ENCODE data around the gene TRIO.

The TRIO gene

DNA sequence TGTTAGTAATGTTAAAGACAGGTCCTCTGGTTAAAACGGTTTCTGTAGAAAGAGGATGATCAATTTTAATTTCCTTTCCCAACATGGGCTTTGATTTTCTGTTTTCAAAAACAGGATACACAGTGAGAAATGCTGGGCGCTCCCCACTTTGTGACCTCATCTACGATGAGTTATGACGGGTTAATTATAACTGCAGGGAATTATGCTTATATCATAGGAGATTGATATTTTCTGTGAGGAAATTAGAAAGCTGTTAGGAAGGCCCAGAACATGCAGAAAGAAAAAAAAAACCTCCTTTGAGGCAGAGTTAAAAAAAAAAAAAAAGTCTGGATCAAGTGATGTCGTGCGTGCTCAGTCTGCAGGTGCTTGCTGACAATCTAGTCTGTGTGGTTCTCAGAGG lies 261.6 kb downstream of the TRIO start:
- FAIRE-seq: no peak

DNA sequence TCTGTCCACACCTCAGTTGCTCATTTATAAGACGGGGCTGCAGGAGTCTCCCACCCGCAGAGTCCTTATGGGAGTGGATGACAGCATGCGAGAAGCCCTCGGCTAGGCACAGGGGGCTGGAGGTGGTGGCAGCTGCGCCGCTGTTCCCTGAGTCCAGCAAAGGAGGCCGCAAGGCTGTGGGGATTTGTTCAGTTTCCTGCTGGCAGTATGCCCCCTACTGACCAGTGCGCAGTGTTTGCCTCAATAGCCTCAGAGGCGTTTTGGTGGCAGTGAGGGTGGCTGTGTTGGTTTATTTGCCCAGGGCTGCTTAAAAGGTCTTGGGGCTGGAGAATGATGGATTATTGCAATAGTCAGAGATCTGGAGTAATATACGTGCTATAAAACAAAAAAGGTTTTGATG lies 262.1 kb downstream of the TRIO start:
- no peak for FAIRE-seq

DNA sequence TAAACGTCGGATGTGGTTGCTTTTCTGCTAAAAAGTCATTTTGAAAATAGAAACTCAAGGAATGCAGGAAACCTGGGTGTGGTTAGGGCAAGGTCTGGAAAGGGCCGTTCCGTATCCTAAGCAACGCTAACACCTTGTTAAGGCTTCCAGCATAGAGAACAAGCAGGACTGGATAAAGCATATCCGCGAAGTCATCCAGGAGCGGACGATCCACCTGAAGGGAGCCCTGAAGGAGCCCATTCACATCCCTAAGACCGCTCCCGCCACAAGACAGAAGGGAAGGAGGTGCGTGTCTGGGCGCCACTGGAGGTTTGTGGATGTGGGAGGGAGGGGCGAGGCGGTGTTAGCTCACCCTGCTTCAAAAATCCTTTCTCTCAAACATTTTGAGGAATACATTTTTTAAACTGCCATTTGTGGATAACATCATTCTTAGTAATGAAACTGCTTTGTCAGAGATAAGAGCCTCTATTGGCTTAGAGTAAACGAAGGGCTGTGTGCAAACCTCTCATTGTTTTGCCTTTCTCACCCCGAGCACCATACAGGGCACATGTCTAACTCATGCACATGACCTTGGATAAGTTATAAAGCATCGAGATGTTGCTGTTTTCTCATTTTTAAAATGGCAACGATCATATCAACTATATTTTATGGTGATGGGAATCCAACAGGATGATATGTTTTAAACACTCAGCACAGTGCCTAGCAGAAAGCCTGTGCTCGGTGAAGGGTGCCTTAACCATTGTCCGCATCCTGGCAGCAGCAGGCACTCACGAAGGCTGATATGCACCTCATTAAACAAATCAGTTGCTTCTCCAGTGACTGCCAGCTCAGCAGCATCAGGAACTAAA lies 262.8 kb downstream of the TRIO start:
- no peak for FAIRE-seq

DNA sequence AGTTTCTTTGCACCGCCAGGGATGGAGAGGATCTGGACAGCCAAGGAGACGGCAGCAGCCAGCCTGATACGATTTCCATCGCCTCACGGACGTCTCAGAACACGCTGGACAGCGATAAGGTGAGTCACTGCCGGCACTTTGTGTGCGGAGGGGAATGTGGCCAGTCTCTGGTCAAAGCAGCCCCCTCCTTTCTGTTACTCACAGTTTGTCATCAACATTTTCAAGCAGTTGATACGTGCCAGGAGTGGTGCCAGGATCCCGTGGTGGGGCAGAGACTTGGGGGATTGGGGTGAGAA lies 263.4 kb downstream of the TRIO start:
- no peak for FAIRE-seq

DNA sequence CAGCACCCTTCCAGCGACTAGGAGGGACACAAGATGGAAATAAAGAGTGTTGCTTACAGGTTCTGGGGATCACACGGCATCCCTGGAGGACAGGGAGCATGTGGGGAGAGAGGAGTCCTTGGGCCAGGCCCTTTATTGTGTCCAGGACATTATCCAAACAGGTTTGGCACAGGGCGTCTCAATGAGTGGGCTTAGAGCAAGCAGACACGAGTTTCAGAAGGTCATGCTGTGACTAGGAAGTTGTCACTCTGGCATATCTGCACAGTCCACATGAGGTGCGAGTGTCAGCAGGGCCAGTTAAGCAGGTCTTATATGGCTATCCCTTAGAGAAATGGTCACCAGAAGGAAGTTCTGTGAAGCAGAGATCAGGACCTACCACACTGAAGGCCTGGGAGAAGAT lies 263.9 kb downstream of the TRIO start:
- no peak for FAIRE-seq

DNA sequence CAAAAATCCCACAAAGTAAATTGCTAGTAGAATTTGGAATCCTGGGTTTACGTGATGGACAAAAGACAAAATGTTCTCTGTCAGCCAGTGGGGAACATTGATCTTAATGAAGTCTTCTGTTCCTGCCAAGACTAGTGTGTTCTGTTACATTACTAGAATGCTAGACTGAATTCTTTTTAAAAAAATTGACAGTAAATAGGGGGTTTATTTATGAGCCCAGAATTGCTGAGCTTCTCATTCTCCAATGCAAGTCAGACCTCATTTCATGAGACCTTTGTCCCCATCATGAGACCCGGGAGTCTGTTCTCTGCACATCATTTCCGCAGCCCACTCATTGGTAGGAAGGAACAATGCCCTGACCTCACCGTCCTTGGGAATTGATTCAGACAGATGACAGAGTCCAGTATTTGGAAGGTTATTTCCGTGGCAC lies 264.6 kb downstream of the TRIO start:
- peak; percentile 14 for FAIRE-seq

DNA sequence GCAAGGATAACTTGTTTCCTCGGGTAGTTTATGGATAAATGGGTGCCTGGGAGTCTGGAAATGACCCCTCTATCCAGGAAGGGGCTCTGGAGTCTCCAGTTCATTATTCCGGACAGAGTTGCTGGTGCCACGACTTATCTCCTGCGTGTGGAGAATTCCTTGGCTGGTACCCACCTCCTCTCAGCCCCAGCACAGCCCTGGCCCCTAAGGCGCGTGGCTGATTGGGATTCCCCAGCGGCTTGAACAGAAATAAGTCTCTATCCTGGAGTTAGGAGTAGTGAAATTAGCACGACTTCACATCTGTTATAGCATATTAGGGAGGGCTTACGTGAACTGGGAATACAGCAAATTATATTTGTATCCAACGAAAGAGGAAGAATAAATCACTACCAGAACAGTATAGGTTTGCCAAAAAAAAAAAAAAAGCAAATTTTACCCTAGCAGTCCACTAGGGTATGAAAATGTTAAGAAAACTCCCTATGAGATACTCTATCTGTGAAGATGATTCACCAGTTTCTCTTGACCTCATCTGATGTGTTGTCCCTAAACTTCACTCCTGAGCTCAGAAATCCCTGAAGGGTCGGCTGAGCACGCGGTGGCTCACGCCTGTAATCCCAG lies 265.9 kb downstream of the TRIO start:
- FAIRE-seq: no peak

DNA sequence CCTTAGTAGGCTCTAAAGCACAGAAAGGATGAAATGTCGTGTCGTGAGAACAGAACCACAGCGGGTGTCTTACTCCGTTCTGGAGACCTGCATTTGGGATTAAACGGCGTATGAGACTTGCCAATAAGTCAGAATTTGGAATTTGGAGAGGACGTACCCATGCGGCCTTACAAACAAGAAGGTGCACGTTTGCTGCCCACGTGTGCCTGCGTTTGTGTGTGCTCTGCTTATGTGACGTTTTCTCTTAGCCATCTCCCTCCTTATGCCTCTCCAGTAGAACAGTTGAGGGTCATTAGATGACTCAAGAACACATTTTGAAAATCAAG lies 266.9 kb downstream of the TRIO start:
- FAIRE-seq: no peak

DNA sequence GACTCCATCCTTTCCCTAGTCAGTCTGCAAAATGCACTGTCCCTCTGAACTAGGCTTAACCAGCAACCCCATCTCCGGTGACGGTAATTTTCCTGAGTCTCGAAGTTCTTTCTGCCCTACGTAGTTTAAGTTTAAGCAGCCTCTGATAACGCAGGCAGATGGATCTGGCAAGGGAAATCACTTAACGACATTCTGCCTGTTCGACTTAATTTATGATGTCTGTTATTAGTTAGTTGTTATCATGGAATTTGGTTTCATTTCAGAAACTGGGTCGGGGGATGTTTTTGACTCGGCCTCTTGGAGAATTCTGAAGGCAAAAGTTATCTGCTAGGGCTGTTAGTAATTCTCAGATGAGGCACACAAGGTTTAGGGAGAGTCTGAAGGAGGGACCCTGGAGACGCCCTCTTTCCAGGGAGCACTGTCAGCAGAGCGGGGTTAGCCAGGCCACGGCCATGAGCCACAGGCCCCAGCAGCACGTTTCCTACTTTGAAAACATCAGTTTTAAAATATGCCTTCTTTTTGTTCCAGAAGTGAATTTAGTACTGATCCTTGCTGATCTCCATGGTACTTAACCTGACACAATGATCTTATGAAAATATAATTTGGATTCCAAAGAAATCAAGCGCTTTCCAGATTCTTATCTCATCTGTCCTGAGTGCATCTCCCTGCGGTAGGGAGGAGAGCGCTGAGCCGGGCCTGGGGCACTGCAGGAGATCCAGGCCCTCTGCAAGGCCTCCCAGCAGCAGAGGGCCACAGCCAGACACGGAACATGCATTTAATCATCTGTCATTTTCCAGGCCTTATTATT lies 267.5 kb downstream of the TRIO start:
- FAIRE-seq: peak; percentile 43

DNA sequence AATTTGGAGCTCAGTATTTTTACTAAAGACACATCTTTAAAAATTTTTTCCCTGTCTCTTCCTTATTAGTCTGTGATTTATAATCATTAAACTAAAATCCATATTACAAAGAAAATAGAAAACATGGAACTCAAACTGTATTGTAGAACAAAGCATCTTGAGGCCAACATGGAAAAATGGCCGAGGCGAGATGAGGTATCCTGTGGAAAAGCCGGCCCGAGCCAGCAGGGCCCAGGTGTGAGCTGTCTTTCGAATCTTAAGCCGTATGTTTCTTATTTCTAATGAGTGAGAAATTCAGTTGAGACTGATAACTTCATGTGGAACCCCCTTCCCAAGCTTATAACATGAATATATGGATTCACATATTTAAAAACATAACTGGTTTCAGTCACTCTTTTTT lies 268.1 kb downstream of the TRIO start:
- no peak for FAIRE-seq

DNA sequence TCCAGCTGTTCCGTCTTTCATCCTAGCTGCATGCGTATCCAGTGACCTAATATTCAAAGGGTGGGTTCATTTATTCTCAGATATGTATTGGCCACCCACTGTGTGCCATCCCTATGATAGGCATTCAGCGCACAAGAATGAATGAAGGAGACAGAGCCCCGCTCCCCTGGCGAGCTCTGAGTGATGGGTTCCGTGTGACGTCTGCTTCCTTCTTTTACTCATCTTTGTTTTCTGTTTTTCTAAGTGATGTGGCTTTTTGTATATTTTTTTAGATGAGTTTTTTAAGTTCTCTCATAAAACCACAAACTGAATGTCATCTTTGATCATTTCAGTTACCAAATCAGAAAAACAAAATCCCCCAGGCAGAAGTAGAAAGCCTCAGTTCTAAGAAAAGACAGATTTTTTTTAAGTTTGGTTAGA lies 270.2 kb downstream of the TRIO start:
- FAIRE-seq: no peak

DNA sequence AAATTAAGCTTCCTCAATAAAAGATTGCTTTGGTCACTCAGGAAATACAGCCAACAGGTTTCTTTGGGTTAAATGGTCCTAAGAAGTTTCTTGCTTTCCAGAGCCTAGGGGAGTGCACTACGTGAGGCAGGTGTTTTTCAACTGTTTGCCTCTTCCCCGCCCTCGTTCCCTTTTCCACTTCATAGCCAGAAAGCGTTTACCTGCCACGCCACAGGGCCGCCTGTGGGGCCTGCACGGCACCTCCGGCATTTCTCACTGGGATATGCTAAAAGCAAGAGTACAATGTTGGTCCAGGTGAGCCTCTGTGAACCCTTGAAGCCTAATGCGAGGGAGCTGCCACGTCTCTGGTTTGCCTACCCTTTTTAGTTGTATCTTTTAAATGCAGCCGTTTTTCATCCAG lies 270.9 kb downstream of the TRIO start:
- no peak for FAIRE-seq

DNA sequence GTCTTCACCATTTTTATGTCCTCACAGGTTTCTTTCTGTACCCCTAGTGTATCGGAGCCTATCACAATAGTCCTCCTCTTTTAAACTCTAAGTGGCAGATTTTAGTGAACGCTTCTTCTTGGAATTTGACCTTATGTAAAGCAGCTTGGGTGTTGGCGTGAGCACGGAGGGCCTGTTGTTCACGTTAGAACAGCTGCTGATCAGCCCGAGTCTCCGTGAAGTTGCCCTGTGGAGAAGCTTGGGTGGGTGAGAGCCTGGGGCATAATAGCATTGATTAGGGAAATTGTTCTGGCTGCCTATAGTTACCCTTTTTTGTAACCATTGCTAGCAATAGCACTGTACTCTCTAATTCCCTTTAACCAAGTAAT lies 271.5 kb downstream of the TRIO start:
- no peak for FAIRE-seq

DNA sequence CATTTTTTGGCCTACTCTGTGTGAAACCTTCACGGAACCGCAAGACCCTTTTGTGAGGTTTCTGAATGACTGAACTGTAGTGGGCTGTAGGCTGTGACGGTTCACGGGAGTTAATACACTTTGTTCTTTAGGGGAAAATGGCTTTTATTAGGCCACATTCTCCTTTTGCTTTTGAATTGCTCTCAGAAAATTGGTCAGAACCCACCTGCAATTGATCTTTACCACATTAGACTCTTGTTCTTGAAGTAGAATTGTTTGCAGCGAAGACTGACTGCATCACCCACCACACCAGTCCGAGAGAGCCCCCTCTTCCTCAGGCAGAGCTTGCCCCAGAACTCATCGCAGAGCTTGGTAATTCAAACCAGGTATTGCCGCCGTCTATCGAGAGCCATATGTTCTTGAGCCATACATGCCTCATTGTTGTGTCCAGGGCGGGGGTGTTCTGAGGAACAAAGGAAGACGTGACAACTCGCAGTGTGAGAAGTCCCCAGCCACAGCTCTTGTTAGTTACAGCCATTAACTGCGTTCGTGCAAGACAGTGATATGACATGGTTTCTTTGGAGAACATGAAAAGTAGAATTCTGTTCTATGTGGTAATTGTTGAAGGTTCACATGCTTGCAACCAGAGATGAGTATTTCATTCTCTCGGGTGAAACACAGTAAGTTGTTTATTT lies 272.0 kb downstream of the TRIO start:
- no peak for FAIRE-seq

DNA sequence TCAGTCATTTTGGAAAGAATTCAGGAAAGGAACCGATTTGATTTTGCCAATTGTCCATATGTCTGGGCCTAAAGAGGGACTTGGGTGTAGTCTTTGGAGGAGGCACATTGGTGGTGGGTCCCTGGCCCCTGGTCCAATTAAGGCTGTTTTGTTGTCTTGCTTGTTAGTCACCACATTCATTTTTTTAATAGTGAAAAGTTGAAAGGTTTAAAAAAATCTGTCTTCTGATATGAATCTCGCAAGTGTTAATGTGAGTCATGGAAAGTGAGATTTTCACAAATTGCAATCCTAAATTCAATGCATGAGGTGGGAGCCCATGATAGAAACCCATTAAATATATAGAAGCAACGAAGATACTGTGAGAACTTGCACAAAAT lies 272.5 kb downstream of the TRIO start:
- FAIRE-seq: no peak

DNA sequence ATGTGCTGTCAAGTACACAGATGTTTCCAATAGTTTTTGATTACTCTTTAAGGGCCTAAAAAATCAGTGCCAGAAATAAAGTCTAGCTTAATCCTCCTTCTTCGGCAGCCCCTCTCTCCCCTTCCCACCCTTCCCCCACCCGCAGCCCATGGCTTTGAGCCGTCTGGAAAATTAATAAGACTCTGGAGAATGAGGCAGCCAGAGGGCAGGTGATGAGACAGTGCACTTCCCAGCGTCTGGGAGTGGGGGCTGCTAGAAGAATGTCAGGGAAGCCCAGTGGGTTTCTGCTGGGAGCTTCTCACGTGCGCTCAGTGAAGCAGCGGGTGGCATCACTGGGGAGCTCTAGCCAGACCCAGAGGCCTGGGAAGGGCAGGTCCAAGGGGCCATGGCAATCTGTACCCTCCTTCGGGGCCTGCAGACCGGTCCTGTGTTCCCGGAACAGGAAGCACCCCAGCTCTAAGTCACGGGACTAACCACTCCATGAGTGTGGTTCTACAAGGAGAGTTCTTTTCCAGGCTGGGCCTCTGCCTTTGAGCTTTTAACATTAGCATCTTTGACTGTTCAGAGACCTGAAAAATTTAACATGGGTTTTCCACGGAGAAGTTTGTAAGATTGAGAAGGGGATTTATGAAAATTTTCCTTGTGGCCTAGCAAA lies 273.6 kb downstream of the TRIO start:
- FAIRE-seq: no peak

DNA sequence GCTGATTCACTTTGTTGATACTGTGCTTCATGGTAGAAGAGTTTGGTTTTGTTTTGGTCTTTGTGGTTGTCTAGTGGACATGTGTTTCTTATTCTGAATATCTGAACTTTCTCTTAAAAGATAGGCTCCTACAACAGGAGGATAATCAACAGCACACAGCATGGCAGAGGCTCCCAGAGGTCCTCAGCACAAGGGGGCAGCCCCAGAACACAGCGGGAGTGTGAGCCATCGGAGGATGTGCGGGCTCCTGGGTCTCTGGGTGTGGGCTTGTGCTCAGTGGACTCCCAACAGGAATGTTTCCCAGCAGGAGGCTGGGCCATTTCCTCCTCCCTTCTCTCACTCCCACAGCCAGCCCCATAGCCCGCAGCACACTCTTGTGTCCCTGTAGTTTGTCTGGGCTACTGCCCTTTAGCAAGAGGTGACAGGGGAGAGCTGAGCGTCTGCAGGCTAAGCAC lies 274.2 kb downstream of the TRIO start:
- FAIRE-seq: no peak

DNA sequence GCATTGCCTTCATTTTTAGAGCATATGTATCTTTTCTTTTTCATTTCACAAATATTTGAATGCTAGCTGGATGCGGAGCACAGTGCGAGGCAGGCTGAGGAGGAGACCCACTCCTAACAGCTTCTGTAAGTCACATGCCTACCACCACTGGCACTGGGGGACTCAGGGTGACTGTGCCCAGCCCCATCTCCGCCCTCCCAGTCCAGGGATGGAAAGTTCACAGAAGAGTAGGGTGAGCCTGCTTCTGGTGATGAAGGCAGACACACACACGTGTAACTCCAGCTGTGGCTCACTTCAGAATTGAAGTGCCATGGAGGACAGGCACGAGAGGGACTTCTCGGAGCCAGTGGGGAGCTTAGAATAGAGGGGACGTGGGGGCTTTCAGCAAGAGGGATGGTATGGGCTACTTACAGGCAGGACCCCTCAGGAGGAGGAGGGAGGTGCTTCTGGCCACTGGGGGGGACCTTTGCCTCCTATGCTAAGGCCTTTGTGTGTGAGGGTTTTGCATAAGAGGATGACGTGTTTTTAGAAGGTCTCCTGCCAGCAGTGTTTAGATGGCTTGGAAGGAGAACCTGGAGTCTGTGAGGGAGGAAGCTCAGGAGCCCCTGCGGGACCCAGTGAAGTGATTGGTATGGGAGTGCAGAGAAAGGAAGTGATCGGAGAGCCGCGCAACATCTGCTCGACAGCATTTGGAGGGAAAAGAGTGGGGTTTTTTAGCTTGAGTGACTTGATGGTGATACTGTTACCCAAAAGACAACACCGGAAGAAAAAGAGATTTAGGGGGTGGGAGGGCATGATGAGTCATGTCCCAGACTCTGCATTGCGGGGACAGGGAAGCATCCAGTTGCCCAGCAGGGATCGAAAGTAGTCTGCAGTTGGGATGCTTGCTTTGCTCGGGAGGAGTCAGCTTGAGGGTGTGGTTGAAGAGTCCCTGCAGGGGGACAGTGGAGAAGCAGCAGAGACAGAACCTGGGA lies 274.9 kb downstream of the TRIO start:
- FAIRE-seq: no peak

DNA sequence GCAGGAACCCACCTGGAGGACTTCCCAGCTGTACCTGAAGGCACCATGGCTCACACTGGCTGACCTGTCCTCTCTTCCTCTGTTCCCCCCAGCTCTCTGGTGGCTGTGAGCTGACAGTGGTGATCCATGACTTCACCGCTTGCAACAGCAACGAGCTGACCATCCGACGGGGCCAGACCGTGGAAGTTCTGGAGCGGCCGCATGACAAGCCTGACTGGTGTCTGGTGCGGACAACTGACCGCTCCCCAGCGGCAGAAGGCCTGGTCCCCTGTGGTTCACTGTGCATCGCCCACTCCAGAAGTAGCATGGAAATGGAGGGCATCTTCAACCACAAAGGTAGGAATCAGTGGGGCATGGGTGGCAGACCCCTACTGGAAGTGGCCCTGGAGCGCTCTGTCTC lies 276.5 kb downstream of the TRIO start:
- no peak for FAIRE-seq

DNA sequence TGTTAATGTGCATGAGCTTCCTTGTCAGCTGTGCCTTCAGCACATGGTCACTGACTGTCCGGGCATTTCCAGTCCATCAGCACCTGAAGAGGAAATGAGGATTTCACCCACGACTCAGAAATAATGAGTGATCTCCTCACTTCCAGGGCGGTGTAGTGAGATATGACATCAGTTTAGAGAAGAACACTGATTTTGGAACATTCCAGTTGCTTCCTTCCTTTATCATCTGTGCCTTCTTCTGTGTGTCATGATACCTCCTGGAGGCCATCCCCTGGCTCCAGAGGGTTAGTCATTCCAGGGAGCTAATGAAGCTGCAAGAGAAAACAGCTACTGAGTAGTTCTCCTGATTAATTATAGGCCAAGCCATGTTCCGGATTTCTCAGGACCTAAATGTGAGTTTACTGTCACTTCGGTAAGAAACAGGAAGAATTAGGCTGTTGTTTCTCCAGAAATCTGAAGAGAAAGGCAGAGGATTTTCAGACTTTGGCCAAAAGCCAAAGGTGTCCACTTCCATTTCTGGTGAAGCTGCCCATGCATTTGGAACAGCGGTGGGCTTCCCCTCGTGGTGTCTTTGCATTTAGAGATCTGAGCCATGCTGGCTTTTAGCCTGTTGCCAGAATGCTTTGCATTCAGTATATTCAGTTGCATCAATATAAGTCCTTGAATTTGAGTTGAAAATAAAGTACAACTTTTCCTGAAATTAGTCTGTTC lies 277.1 kb downstream of the TRIO start:
- no peak for FAIRE-seq

DNA sequence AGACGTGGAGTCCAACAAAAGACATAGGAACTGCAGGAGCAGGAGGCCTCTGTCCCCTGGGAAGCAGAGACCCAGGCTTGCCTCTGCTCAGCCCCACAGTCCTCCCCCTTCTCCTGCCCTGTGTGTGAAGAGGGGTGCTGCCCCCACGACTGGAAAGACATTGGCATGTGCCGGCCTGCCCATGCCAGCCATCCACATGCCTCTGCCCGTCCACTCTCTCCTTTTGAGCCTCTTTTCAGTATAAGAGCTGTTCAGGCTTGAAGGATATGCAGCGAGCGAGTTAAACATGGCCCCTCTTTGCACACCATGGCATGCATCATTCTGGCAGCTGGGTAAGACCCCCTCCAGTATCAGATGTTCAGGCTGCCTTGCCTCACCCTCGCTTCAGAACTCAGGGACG lies 278.7 kb downstream of the TRIO start:
- FAIRE-seq: no peak

Data from A204.1 (cell line).